Adrenal gland (tissue), 12 donors: ENCODE measurements around the gene SORL1. TPM values are rescaled to one million over a fixed set of nuclear protein-coding genes. Genes with fewer than 3 reads are reported as not detected.

Source experiments
- DNase-seq, 7 donors: peaks; one replicate each; pipeline ENCODE4 v3.0.0-alpha.2; 2019 to 2020
- H3K27ac ChIP-seq, 5 donors: fragments of 200-600 bp; sonication (generic) in 4 of 5; 1 replicate in 3 of 5; 2 replicates in 2 of 5; pipeline versions ENCODE4 v1.5.1 to v1.8.0; 2016 to 2020; ENCODE audit warnings: mild to moderate bottlenecking in 1 of 5
- H3K27me3 ChIP-seq: fragments of 200-600 bp; 2 replicates; pipeline ENCODE4 v1.8.0; 2021
- H3K36me3 ChIP-seq, 2 donors: fragments of 200-600 bp; replicated peaks in 1 of 2; 1 replicate in 1 of 2; 2 replicates in 1 of 2; pipeline versions ENCODE4 v1.5.1 to v1.8.0; 2018 to 2022
- H3K4me1 ChIP-seq, 2 donors: fragments of 200-600 bp; replicated peaks in 1 of 2; 1 replicate in 1 of 2; 2 replicates in 1 of 2; pipeline versions ENCODE4 v1.5.1 to v1.8.0; 2018 to 2021
- H3K4me3 ChIP-seq, 4 donors: fragments of 200-600 bp; sonication (generic) in 3 of 4; one replicate each; pipeline ENCODE4 v1.5.1; 2016 to 2018
- H3K9me3 ChIP-seq, 3 donors: fragments of 200-600 bp; sonication (generic) in 1 of 3; replicated peaks in 1 of 3; 1 replicate in 2 of 3; 2 replicates in 1 of 3; pipeline versions ENCODE4 v1.5.1 to v1.8.0; 2016 to 2021
- POLR2A ChIP-seq, 2 donors: fragments of 450-650 bp; IDR thresholded peaks; one replicate each; pipeline ENCODE4 v1.6.1; 2017; ENCODE audit warnings: antibody characterized with exemption in 2 of 2, mild to moderate bottlenecking in 2 of 2, moderate library complexity in 1 of 2
- WGBS, 4 donors: extraction: QIAGEN DNeasy Blood & Tissue Kit in 2 of 4; methylation state at CpG; one replicate each; pipeline versions ENCODE4 v1.1.5 to v1.1.7; 2013 to 2017; 5-methylcytosine and 5-hydroxymethylcytosine counted together
- intact Hi-C, 2 donors: fragments of 100-400 bp; cut with DNase I; formaldehyde crosslinking; loops; one replicate each; pipeline versions ENCODE4 v1.14.1 to v1.15.0; 2022 to 2023
- polyA plus RNA-seq, 3 donors: library from polyadenylated mRNA; stranded (reverse); fragments of 200-250 nt in 2 of 3; fragments of 350-450 nt in 1 of 3; fragmentation: Illumina TruSeq in 1 of 3; extraction: RNeasy Lipid Tissue Mini Kit (QIAGEN cat#74804) in 1 of 3; gene quantifications; one replicate each; pipeline ENCODE4 v1.2.3, GENCODE V29; 2013 to 2014
- total RNA-seq, 9 donors: library from RNA; depleted of rRNA in 4 of 9; stranded (reverse); fragments of >200 nt in 4 of 9; fragments of 120-200 nt in 1 of 9; fragmentation: NEBNext Ultra II Directional in 1 of 9; extraction: Animal tissue kit (Norgen Biotek cat#: 25700) in 1 of 9; gene quantifications; one replicate each; pipeline versions ENCODE4 v1.1.0 to v1.2.4, GENCODE V29; 2013 to 2023
- TF ChIP-seq, protein P1 (sequence below), 6 experiments: fragments of 450-650 bp in 4 of 6; fragments of 200-600 bp in 2 of 6; sonication (generic) in 1 of 6; IDR thresholded peaks; 1 replicate in 5 of 6; 2 replicates in 1 of 6; pipeline versions ENCODE4 v1.5.1 to v1.8.0; 2016 to 2021; ENCODE audit warnings: antibody characterized with exemption in 6 of 6, mild to moderate bottlenecking in 2 of 6, moderate library complexity in 1 of 6
- donor health status: healthy with polysubstance abuse.
- donor health status: Bipolar disorder and iron deficiency.
- donor health status: DM: yes; HTN: yes; CAD: no.
- donor health status: DM: no; HTN: no; CAD: no.
- donor health status: DM: no; HTN: no; CAD: no.
- donor health status: DM: yes; HTN: yes; CAD: no.

The SORL1 gene
- total and polyA plus RNA-seq, 12 donors = 1.0 to 28.6 (median 8.9) TPM

DNA sequence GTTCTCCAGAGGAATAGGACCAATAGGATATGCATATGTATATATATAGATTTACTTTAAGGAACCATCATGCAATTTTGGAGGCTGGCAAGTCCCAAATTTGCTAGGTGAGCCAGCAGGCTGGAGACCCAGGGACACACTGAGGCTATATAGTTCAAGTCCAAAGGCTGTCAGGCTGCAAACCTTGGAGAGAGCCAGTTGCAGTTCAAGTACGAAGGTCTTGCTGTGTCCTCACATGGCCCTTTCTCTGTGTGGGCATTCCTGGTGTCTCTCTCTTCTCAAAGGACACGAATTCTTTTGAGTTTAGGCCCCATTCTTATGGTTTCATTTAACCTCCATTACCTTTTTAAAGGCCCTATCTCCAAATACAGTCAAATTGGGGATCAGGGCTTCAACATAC is 135.1 kb downstream of the SORL1 start:
- no peak overlapping the region for H3K27ac ChIP-seq
- H3K4me1 ChIP-seq = peaks cover 0 to 4% of the 10 kb centered on the region in 2 donors
- intact Hi-C loops = no loop called here
- H3K4me3 ChIP-seq = no peak overlapping the region
- WGBS, 4 donors = 60 to 74% (median 64%) methylated on average over 2 of the region's 2 CpGs
- no peaks in the 10 kb centered on the region for H3K27me3 ChIP-seq
- no peaks in the 10 kb centered on the region for H3K9me3 ChIP-seq
- TF ChIP-seq, protein P1, sequence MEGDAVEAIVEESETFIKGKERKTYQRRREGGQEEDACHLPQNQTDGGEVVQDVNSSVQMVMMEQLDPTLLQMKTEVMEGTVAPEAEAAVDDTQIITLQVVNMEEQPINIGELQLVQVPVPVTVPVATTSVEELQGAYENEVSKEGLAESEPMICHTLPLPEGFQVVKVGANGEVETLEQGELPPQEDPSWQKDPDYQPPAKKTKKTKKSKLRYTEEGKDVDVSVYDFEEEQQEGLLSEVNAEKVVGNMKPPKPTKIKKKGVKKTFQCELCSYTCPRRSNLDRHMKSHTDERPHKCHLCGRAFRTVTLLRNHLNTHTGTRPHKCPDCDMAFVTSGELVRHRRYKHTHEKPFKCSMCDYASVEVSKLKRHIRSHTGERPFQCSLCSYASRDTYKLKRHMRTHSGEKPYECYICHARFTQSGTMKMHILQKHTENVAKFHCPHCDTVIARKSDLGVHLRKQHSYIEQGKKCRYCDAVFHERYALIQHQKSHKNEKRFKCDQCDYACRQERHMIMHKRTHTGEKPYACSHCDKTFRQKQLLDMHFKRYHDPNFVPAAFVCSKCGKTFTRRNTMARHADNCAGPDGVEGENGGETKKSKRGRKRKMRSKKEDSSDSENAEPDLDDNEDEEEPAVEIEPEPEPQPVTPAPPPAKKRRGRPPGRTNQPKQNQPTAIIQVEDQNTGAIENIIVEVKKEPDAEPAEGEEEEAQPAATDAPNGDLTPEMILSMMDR (IDR thresholded peaks at IDR 0.05) = no peak
- TF ChIP-seq POLR2A (IDR thresholded peaks at IDR 0.05) = no peak
- DNase-seq = no peak
- no peaks in the 10 kb centered on the region for H3K36me3 ChIP-seq

DNA sequence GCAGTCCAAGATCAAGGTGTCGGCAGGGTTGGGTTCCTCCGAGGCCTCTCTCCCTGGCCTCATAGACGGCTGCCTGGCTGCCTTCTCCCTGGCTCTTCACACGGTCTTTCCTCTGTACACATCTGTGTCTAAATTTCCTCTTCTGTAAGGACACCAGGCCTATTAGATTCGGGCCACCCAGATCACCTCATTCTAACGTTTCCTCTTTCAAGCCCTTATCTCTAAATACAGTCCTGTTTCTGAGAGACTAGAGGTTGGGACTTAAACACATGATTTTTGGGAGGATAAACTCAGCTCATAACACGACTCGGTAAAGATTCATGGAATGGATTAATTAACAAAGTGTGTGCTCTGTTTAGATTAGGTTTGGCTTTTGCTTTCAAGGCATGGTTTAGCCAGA is 136.6 kb downstream of the SORL1 start:
- TF ChIP-seq POLR2A (IDR thresholded peaks at IDR 0.05) = no peak
- TF ChIP-seq, protein P1 (IDR thresholded peaks at IDR 0.05) = no peak
- no peak overlapping the region for H3K27ac ChIP-seq
- H3K4me1 ChIP-seq = no peaks in the 10 kb centered on the region
- no peak for DNase-seq
- intact Hi-C loops = no loop called here
- H3K27me3 ChIP-seq = no peaks in the 10 kb centered on the region
- H3K4me3 ChIP-seq = no peak overlapping the region
- 63 to 75% (median 71%) methylated on average over 8 of the region's 8 CpGs for WGBS, 4 donors
- no peaks in the 10 kb centered on the region for H3K36me3 ChIP-seq
- H3K9me3 ChIP-seq = no peaks in the 10 kb centered on the region

DNA sequence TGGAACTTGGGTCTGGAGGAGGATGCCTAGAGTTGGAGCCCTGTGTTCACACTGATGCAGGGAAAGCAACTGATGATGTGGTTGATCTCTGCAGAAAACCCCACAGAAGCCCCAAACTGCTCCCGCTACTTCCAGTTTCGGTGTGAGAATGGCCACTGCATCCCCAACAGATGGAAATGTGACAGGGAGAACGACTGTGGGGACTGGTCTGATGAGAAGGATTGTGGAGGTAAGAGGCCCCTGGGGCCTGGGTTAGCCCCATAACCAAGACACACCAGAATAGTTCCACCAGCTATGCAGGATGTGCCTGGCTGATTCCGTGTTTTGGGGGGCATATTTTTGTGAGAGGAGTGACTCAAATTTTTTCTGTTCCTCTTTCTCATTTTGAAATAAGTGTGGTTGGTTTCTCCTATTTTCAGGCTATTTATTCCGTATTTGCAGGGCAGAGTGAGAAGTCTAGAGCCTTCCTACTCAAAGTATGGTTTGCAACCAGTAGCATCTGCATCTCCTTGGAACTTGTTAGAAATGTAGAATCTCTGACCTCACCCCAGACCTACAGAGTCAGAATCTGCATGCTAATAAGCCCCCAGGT is 137.9 kb downstream of the SORL1 start:
- DNase-seq = no peak
- intact Hi-C loops = loop anchor here (5.0 to 10.0 kb wide), 4 partner anchors 138 to 343 kb away; partner anchors contain the start of genes SORL1 (in 1 of the 2) and SORL1-AS1 (in 1 of the 2)
- Histone ChIP-seq H3K27me3 (no peaks in the 10 kb centered on the region), H3K36me3 (no peaks in the 10 kb centered on the region), H3K9me3 (no peaks in the 10 kb centered on the region), H3K27ac (peak overlapping the region in 1 of 5 donors; percentile 50), H3K4me1 (no peaks in the 10 kb centered on the region), H3K4me3 (no peak overlapping the region)
- TF ChIP-seq POLR2A (IDR thresholded peaks at IDR 0.05) = no peak
- TF ChIP-seq, protein P1 (IDR thresholded peaks at IDR 0.05) = no peak
- 58 to 71% (median 68%) methylated on average over 3 to 5 of the region's 5 CpGs for WGBS, 4 donors

DNA sequence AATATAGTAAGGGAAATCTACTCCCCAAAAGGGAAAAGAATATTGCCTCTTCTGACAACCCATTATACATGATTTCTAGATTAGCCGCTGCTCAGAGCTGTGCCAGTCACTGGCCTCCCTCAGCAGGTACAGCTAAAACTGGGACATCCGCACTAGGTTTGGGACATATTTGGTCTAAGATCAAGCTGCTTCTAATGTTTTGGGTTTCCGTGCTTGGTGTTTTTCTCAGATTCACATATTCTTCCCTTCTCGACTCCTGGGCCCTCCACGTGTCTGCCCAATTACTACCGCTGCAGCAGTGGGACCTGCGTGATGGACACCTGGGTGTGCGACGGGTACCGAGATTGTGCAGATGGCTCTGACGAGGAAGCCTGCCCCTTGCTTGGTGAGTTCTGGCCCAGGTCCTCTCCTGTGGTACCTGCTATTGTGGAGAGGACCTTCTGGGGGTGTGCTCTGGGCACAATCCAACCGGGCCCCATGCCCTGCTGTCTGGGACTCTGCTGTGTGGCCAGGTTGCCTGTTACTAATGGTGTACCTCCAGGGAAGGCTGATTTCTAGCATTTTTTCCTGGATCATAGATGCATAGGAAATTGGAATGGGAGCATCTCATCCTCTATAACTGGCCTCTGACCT is 138.8 kb downstream of the SORL1 start:
- no peaks in the 10 kb centered on the region for H3K36me3 ChIP-seq
- WGBS, 4 donors = 68 to 84% (median 80%) methylated on average over 11 to 12 of the region's 12 CpGs
- TF ChIP-seq, protein P1 (IDR thresholded peaks at IDR 0.05) = no peak
- TF ChIP-seq POLR2A (IDR thresholded peaks at IDR 0.05) = no peak
- DNase-seq = no peak
- no peak overlapping the region for H3K4me3 ChIP-seq
- no peak overlapping the region for H3K27ac ChIP-seq
- H3K4me1 ChIP-seq = no peaks in the 10 kb centered on the region
- no peaks in the 10 kb centered on the region for H3K27me3 ChIP-seq
- no peaks in the 10 kb centered on the region for H3K9me3 ChIP-seq
- intact Hi-C loops = loop anchor here (5.0 to 10.0 kb wide), 4 partner anchors 139 to 344 kb away; partner anchors contain the start of genes SORL1 (in 1 of the 2) and SORL1-AS1 (in 1 of the 2)
